Measurements from ENCODE around the gene VAV3.
"Not testable (repeated sequence)": the region's sequence is repeated elsewhere in the genome, so short reads cannot be mapped to it uniquely, and the experiment has no call there.

The VAV3 gene

GRCh38 chr1:107866870-107867269, 98.1 kb downstream of the VAV3 start:
- CTCF ChIA-PET: no interaction called here
- no peak for DNase-seq (ENCODE audit: extremely low spot score)
- TF ChIP-seq CTCF (IDR thresholded peaks at IDR 0.05; ENCODE audit: control extremely low read depth, extremely low read depth, low read depth, missing control alignments): no peak
- POLR2A ChIA-PET: no interaction called here

GRCh38 chr1:107865627-107866026, 99.4 kb downstream of the VAV3 start:
- no peak for DNase-seq (ENCODE audit: extremely low spot score)
- CTCF ChIA-PET: interaction anchor here (1.6 kb wide), 1 partner anchor 11 kb away, joined by 3 read pairs; no protein-coding TSS in a partner anchor
- TF ChIP-seq CTCF (IDR thresholded peaks at IDR 0.05; ENCODE audit: control extremely low read depth, extremely low read depth, low read depth, missing control alignments): no peak
- POLR2A ChIA-PET: no interaction called here

- POLR2A ChIA-PET: no interaction called here
- no peak for TF ChIP-seq CTCF (IDR thresholded peaks at IDR 0.05; ENCODE audit: control extremely low read depth, extremely low read depth, low read depth, missing control alignments)
- CTCF ChIA-PET: interaction anchor here (0.7 to 1.1 kb wide), 2 partner anchors 10 to 12 kb away, joined by 3 read pairs; no protein-coding TSS in a partner anchor
- DNase-seq (ENCODE audit: extremely low spot score): no peak
These were observed 101.6 kb downstream of the VAV3 start for GRCh38 chr1:107863342-107863741.

GRCh38 chr1:107862064-107862463, 102.9 kb downstream of the VAV3 start:
- ChIA-PET POLR2A (no interaction called here), CTCF (interaction anchor here (1.5 kb wide), 1 partner anchor 11 kb away, joined by 4 read pairs; no protein-coding TSS in a partner anchor)
- no peak for TF ChIP-seq CTCF (IDR thresholded peaks at IDR 0.05; ENCODE audit: control extremely low read depth, extremely low read depth, low read depth, missing control alignments)
- no peak for DNase-seq (ENCODE audit: extremely low spot score)

- POLR2A ChIA-PET: no interaction called here
- CTCF ChIA-PET: no interaction called here
- DNase-seq (ENCODE audit: extremely low spot score): no peak
- no peak for TF ChIP-seq CTCF (IDR thresholded peaks at IDR 0.05; ENCODE audit: control extremely low read depth, extremely low read depth, low read depth, missing control alignments)
These were observed 106.7 kb downstream of the VAV3 start for GRCh38 chr1:107858323-107858722.

GRCh38 chr1:107851418-107851817, 113.6 kb downstream of the VAV3 start:
- ChIA-PET POLR2A (no interaction called here), CTCF (interaction anchor here (0.9 to 1.1 kb wide), 2 partner anchors 10 to 12 kb away, joined by 3 to 4 read pairs; no protein-coding TSS in a partner anchor)
- DNase-seq (ENCODE audit: extremely low spot score): no peak
- no peak for TF ChIP-seq CTCF (IDR thresholded peaks at IDR 0.05; ENCODE audit: control extremely low read depth, extremely low read depth, low read depth, missing control alignments)

- DNase-seq (ENCODE audit: extremely low spot score); POLR2A ChIA-PET: not testable (repeated sequence)
- CTCF ChIA-PET: interaction anchor here (1.8 kb wide), 1 partner anchor 11 kb away, joined by 8 read pairs; no protein-coding TSS in a partner anchor
These were observed 120.3 kb downstream of the VAV3 start for GRCh38 chr1:107844541-107845194.

Measured in GM10248 (cell line).